ENCODE measurements around the gene ENAM. TPM values are rescaled to one million over a fixed set of nuclear protein-coding genes. Genes with fewer than 3 reads are reported as not detected.
"Not testable (repeated sequence)": the region's sequence is repeated elsewhere in the genome, so short reads cannot be mapped to it uniquely, and the experiment has no call there.

ENAM gene
- total RNA-seq, 1 donor from 2014 or later: not detected

GRCh38 chr4:70687392-70687791 is 58.8 kb downstream of the ENAM start:
- TF ChIP-seq CTCF (IDR thresholded peaks at IDR 0.05; ENCODE audit: partially characterized antibody, unreplicated experiment): no peak
- Mint-ChIP-seq H3K4me3 (ENCODE audit: unreplicated experiment) (peak overlapping the region; percentile 99), H3K27me3 (ENCODE audit: unreplicated experiment) (no peaks in the 10 kb centered on the region), H3K4me1 (ENCODE audit: low read depth, unreplicated experiment) (peaks cover 8% of the 10 kb centered on the region), H3K27ac (ENCODE audit: unreplicated experiment) (peak overlapping the region; percentile 96), H3K36me3 (ENCODE audit: unreplicated experiment) (no peaks in the 10 kb centered on the region), H3K9me3 (ENCODE audit: unreplicated experiment) (peaks cover 5% of the 10 kb centered on the region)
- peak; percentile 16 for DNase-seq

- peak; percentile 87 for TF ChIP-seq CTCF (IDR thresholded peaks at IDR 0.05; ENCODE audit: partially characterized antibody, unreplicated experiment)
- no peaks in the 10 kb centered on the region for H3K27me3 Mint-ChIP-seq (ENCODE audit: unreplicated experiment)
- peak within 1 kb of the TSS; percentile 96 for H3K27ac Mint-ChIP-seq (ENCODE audit: unreplicated experiment)
- peak; percentile 96 for DNase-seq
- H3K4me1 Mint-ChIP-seq (ENCODE audit: low read depth, unreplicated experiment): peaks cover 8% of the 10 kb centered on the region
- H3K36me3 Mint-ChIP-seq (ENCODE audit: unreplicated experiment): no peaks in the 10 kb centered on the region
- peaks cover 5% of the 10 kb centered on the region for H3K9me3 Mint-ChIP-seq (ENCODE audit: unreplicated experiment)
- peak within 1 kb of the TSS; percentile 99 for H3K4me3 Mint-ChIP-seq (ENCODE audit: unreplicated experiment)
Measured at GRCh38 chr4:70687821-70688794, 59.6 kb downstream of the ENAM start, which contains the start of gene UTP3. Gene UTP3 (plus strand): TSS chr4:70688532. CDS start chr4:70688678, 146 bp downstream.

- Mint-ChIP-seq H3K36me3 (ENCODE audit: unreplicated experiment) (no peaks in the 10 kb centered on the region), H3K27ac (ENCODE audit: unreplicated experiment) (peak overlapping the region; percentile 96), H3K9me3 (ENCODE audit: unreplicated experiment) (peaks cover 5% of the 10 kb centered on the region), H3K4me3 (ENCODE audit: unreplicated experiment) (peak overlapping the region; percentile 99), H3K4me1 (ENCODE audit: low read depth, unreplicated experiment) (peaks cover 8% of the 10 kb centered on the region), H3K27me3 (ENCODE audit: unreplicated experiment) (no peaks in the 10 kb centered on the region)
- no peak for TF ChIP-seq CTCF (IDR thresholded peaks at IDR 0.05; ENCODE audit: partially characterized antibody, unreplicated experiment)
- DNase-seq: no peak
Measured at GRCh38 chr4:70688795-70689231, 60.3 kb downstream of the ENAM start.

GRCh38 chr4:70691661-70692060 is 63.1 kb downstream of the ENAM start:
- DNase-seq: no peak
- peaks cover 8% of the 10 kb centered on the region for H3K4me1 Mint-ChIP-seq (ENCODE audit: low read depth, unreplicated experiment)
- H3K4me3 Mint-ChIP-seq (ENCODE audit: unreplicated experiment): no peak overlapping the region
- peaks cover 5% of the 10 kb centered on the region for H3K9me3 Mint-ChIP-seq (ENCODE audit: unreplicated experiment)
- H3K27me3 Mint-ChIP-seq (ENCODE audit: unreplicated experiment): no peaks in the 10 kb centered on the region
- no peak for TF ChIP-seq CTCF (IDR thresholded peaks at IDR 0.05; ENCODE audit: partially characterized antibody, unreplicated experiment)
- no peak overlapping the region for H3K27ac Mint-ChIP-seq (ENCODE audit: unreplicated experiment)
- no peaks in the 10 kb centered on the region for H3K36me3 Mint-ChIP-seq (ENCODE audit: unreplicated experiment)

GRCh38 chr4:70694633-70695032 is 66.1 kb downstream of the ENAM start:
- not testable (repeated sequence) for H3K4me3 Mint-ChIP-seq (ENCODE audit: unreplicated experiment); H3K27me3 Mint-ChIP-seq (ENCODE audit: unreplicated experiment); H3K4me1 Mint-ChIP-seq (ENCODE audit: low read depth, unreplicated experiment); H3K9me3 Mint-ChIP-seq (ENCODE audit: unreplicated experiment); DNase-seq; H3K27ac Mint-ChIP-seq (ENCODE audit: unreplicated experiment); H3K36me3 Mint-ChIP-seq (ENCODE audit: unreplicated experiment)

Other genes starting within 250 kb of the ENAM start
- gene SMR3B, start 245.6 kb upstream of the ENAM start, total RNA-seq (ENCODE audit: unreplicated experiment): not detected
- gene OPRPN, start 230.8 kb upstream of the ENAM start, total RNA-seq (ENCODE audit: unreplicated experiment): not detected
- not detected for gene MUC7, start 156.5 kb upstream of the ENAM start, total RNA-seq (ENCODE audit: unreplicated experiment)
- gene AMTN, start 110.2 kb upstream of the ENAM start, total RNA-seq (ENCODE audit: unreplicated experiment): not detected
- not detected for gene AMBN, start 36.5 kb upstream of the ENAM start, total RNA-seq (ENCODE audit: unreplicated experiment)
- not detected for gene JCHAIN, start 37.8 kb downstream of the ENAM start, total RNA-seq (ENCODE audit: unreplicated experiment)
- gene UTP3, start 59.8 kb downstream of the ENAM start, total RNA-seq (ENCODE audit: unreplicated experiment): 23.5 TPM
- gene RUFY3, start 93.2 kb downstream of the ENAM start, total RNA-seq (ENCODE audit: unreplicated experiment): 291 TPM
- gene GRSF1, start 211.1 kb downstream of the ENAM start, total RNA-seq (ENCODE audit: unreplicated experiment): 61.1 TPM